OCI-LY1 (cell line): ENCODE data around the gene AAK1.
"Not testable (repeated sequence)": the region's sequence is repeated elsewhere in the genome, so short reads cannot be mapped to it uniquely, and the experiment has no call there.

Experiments used
- EZH2 ChIP-seq: fragments of 200-600 bp; sonication (generic), shearing (Covaris generic); IDR thresholded peaks from 2 replicates; pipeline ENCODE4 v1.8.0; 2017; ENCODE audit warnings: borderline replicate concordance, mixed run types, mild to moderate bottlenecking, antibody characterized with exemption, low read length, moderate library complexity, mixed read lengths
- TF ChIP-seq, protein P1 (sequence below): fragments of 200-600 bp; sonication (generic), shearing (Covaris generic); IDR thresholded peaks from 2 replicates; pipeline ENCODE4 v1.5.1; 2017; ENCODE audit warnings: mild to moderate bottlenecking, antibody characterized with exemption, low read length, moderate library complexity, mixed read lengths

DNA sequence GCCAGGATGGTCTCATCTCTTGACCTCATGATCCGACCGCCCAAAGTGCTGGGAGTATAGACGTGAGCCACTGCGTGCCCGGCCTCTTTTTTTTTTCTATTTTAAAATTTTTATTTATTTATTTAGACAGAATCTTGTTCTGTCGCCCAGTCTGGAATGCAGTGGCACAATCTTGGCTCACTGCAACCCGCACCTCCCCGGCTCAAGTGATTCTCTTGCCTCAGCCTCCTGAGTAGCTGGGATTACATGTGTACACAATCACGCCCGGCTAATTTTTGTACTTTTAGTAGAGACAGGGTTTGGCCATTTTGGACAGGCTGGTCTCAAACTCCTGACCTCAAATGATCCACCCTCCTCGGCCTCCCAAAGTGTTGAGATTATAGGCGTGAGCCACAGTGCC, 93.0 kb downstream of the AAK1 start:
- TF ChIP-seq, protein P1, sequence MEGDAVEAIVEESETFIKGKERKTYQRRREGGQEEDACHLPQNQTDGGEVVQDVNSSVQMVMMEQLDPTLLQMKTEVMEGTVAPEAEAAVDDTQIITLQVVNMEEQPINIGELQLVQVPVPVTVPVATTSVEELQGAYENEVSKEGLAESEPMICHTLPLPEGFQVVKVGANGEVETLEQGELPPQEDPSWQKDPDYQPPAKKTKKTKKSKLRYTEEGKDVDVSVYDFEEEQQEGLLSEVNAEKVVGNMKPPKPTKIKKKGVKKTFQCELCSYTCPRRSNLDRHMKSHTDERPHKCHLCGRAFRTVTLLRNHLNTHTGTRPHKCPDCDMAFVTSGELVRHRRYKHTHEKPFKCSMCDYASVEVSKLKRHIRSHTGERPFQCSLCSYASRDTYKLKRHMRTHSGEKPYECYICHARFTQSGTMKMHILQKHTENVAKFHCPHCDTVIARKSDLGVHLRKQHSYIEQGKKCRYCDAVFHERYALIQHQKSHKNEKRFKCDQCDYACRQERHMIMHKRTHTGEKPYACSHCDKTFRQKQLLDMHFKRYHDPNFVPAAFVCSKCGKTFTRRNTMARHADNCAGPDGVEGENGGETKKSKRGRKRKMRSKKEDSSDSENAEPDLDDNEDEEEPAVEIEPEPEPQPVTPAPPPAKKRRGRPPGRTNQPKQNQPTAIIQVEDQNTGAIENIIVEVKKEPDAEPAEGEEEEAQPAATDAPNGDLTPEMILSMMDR = not testable (repeated sequence)
- not testable (repeated sequence) for TF ChIP-seq EZH2
